ENCODE data around the gene ABLIM1. TPM values are rescaled to one million over a fixed set of nuclear protein-coding genes. Genes with fewer than 3 reads are reported as not detected.
A peak's percentile ranks its signal among the peaks of the same experiment; 100 is the strongest.

Gene ABLIM1
- total RNA-seq, 6 donors from 2014 or later = 92.2 to 153 (median 131) TPM

DNA sequence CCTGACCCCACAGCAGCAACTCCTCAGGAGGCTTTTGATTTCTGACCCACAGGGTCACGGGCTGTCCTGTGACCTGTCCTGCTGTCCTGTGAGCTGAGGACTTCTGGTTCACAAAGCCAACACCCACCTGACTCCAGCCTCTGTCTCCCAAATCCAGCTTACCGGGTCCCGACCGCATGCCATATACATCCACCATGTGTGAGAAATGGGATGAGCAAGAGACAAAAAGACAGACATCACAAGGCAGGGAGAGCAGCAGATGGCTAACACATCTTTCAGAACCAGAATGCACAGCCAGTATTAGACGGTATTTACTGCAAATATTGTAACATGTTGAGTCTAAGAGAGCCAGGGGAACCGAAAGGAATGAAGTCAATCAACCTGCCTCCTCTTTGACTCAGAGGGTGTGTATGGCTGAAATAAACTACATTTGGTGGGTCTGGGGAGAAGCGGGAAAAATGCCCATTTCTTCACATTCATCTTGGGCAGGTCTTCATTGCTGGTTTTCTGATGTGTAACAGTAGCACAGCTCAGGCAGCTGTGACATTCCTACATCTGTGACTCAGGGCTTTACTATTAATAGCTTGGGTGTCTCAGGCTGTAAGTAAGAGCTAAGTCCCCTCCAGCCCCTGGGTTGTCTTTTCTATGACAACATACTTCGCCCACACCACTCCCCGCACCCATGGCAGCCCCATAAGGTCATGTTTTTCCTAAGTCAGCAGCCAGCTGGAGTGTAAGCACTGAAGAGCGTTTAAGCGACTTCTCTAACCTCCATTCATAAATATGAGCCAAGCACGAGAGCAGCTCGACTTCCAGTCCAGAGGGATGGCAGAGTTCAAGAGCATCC is 25.0 kb downstream of the ABLIM1 start:
- Histone ChIP-seq H3K9me3 (no peaks in the 10 kb centered on the region), H3K4me1 (peaks cover 28 to 45% (median 43%) of the 10 kb centered on the region in 4 donors), H3K36me3 (no peaks in the 10 kb centered on the region), H3K27ac (peak overlapping the region; percentile 42 to 81 (median 70)), H3K27me3 (no peaks in the 10 kb centered on the region), H3K4me3 (peak overlapping the region in 2 of 4 donors; percentile 62 to 65)
- DNase-seq (peak in 1 of 2 donors; percentile 60), ATAC-seq (ENCODE audit: low FRiP score in 2 of 2) (peak; percentile 81 to 85)
- TF ChIP-seq, protein P1, sequence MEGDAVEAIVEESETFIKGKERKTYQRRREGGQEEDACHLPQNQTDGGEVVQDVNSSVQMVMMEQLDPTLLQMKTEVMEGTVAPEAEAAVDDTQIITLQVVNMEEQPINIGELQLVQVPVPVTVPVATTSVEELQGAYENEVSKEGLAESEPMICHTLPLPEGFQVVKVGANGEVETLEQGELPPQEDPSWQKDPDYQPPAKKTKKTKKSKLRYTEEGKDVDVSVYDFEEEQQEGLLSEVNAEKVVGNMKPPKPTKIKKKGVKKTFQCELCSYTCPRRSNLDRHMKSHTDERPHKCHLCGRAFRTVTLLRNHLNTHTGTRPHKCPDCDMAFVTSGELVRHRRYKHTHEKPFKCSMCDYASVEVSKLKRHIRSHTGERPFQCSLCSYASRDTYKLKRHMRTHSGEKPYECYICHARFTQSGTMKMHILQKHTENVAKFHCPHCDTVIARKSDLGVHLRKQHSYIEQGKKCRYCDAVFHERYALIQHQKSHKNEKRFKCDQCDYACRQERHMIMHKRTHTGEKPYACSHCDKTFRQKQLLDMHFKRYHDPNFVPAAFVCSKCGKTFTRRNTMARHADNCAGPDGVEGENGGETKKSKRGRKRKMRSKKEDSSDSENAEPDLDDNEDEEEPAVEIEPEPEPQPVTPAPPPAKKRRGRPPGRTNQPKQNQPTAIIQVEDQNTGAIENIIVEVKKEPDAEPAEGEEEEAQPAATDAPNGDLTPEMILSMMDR (IDR thresholded peaks at IDR 0.05) = no peak
- TF ChIP-seq POLR2A (IDR thresholded peaks at IDR 0.05) = no peak
- peak; percentile 55 to 68 for TF ChIP-seq POLR2AphosphoS5 (IDR thresholded peaks at IDR 0.05)
- peak in 1 of 4 donors; percentile 15 for TF ChIP-seq EP300 (IDR thresholded peaks at IDR 0.05)
- 56 to 59% methylated on average over 13 of the region's 13 CpGs for WGBS, 2 donors

DNA sequence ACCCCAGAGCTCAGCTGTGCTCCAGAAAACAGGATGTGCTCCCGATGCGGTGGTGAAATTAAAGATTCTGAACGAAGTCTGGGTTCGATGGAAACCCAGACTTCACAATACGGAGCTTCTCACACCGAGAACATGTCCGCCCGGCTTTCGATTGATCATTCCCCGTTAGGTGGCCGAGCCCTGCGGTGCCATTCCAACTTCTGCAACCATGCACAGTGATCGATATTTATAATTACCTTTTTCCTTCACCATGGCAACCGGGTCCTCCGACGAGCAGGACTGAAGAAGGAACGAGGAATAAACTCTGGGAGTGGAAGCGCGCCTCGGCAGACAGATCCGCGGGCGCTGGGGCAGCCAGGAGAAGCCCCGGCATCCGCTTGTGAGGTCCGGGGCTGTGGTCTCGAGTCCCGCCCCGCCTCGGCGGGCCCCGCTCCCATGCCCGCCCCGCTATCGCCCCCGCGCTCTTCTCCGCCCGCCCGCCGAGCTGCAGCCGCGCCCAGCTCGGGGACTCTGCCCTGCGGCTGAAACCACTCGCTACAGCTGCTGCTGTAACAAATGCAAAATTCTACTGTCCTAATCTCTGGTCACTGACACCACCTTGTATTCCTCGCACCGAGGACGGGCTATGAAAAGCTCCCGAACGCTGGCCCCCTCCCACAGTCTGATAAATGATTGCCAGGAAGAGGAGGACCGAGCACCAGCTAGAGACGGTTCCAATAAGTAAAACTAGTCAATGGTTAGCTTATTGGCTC is 26.2 kb downstream of the ABLIM1 start:
- 3 to 9% methylated on average over 19 to 32 of the region's 53 CpGs for WGBS, 2 donors
- Histone ChIP-seq H3K4me1 (peaks cover 28 to 45% (median 43%) of the 10 kb centered on the region in 4 donors), H3K27ac (peak overlapping the region; percentile 68 to 73 (median 72)), H3K4me3 (peak overlapping the region; percentile 48 to 65 (median 58)), H3K27me3 (no peaks in the 10 kb centered on the region), H3K9me3 (no peaks in the 10 kb centered on the region), H3K36me3 (no peaks in the 10 kb centered on the region)
- peak in 1 of 2 donors; percentile 90 for DNase-seq
- peak; percentile 74 to 82 for ATAC-seq (ENCODE audit: low FRiP score in 2 of 2)
- peak in 1 of 2 donors; percentile 14 for TF ChIP-seq POLR2AphosphoS5 (IDR thresholded peaks at IDR 0.05)
- TF ChIP-seq, protein P1 (IDR thresholded peaks at IDR 0.05) = no peak

DNA sequence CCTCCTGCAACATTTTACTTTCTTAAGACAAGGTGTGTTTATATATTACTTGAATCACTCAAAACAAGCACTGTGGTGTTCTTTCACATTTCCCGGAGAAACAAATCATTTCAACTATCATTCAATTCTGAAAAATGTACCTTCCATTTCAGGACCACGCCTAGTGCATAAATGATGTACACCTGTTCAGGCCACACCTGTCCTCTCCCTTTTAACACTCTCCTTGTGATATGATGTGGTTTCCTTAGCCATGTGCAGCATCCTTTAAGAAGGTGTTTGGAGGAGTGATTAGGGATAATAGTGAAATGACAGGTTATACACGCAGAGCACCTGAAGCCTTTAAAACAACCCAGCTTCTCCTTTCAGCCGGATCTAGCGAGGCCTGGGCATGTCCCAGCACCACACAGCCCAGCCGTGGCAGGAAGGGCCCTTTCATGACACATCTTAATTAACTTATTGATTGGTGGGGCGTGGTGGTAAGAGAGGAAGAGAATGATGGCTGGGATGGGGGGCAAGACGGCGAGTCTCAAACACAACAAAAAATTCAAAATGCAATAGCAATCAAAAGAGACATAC is 26.9 kb downstream of the ABLIM1 start:
- 41 to 49% methylated on average over 9 of the region's 9 CpGs for WGBS, 2 donors
- no peaks in the 10 kb centered on the region for H3K36me3 ChIP-seq
- ATAC-seq (ENCODE audit: low FRiP score in 2 of 2) = no peak
- peak overlapping the region; percentile 68 to 73 (median 72) for H3K27ac ChIP-seq
- peak overlapping the region; percentile 48 to 65 (median 58) for H3K4me3 ChIP-seq
- no peaks in the 10 kb centered on the region for H3K27me3 ChIP-seq
- H3K9me3 ChIP-seq = no peaks in the 10 kb centered on the region
- H3K4me1 ChIP-seq = peaks cover 28 to 45% (median 43%) of the 10 kb centered on the region in 4 donors
- TF ChIP-seq POLR2A (IDR thresholded peaks at IDR 0.05) = no peak
- TF ChIP-seq, protein P1 (IDR thresholded peaks at IDR 0.05) = no peak
- TF ChIP-seq EP300 (IDR thresholded peaks at IDR 0.05) = no peak
- no peak for TF ChIP-seq POLR2AphosphoS5 (IDR thresholded peaks at IDR 0.05)
- DNase-seq = no peak

DNA sequence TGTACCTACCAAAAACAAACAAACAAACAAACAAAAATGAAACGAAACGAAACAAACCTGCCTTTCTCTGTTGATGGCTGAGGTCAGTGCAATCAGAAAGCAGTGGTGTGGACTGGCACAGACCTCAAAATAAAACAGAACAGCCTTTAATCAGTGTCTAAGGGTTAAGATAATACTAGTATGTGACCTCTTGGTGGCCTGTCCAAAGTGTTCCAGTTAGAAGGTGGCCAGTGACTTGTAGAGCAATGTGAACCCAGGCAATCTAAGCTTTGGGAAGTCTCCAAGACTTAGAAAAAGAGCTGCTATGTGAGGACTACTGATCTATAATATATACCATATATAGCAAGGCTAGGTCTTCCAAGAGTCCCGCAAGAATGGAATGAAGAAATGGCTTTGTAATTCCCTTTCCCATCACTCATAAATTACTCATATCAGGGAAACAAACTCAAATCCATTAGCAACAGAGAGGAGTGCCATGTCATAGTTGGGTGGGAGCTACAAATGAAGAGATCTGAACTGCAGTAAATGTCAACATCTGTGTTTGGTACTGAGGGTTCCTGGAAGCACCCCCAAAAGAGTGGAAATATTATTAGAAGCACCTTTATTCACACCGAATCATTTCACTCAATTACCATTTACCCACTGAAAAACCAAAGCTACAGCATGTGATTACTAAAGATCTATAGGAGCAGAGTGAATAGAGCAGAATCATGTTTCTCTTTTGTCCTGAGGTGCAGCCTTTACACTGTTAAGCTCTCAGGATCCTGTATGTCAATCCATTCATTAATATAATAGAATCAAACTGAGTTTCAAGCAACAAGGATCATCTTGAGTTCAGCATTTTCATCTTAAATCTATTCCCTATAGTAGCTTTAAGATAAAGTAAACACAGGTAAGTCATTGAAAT is 28.0 kb downstream of the ABLIM1 start:
- no peak overlapping the region for H3K27ac ChIP-seq
- peak overlapping the region in 1 of 4 donors; percentile 62 for H3K4me3 ChIP-seq
- WGBS, 2 donors = 75 to 85% methylated on average over 4 of the region's 4 CpGs
- DNase-seq (no peak), ATAC-seq (ENCODE audit: low FRiP score in 2 of 2) (no peak)
- H3K4me1 ChIP-seq = peaks cover 21 to 35% (median 35%) of the 10 kb centered on the region in 4 donors
- no peaks in the 10 kb centered on the region for H3K27me3 ChIP-seq
- TF ChIP-seq EP300 (IDR thresholded peaks at IDR 0.05) = no peak
- TF ChIP-seq POLR2A (IDR thresholded peaks at IDR 0.05) = no peak
- H3K36me3 ChIP-seq = no peaks in the 10 kb centered on the region
- H3K9me3 ChIP-seq = no peaks in the 10 kb centered on the region
